Right cardiac atrium (tissue), 5 donors: ENCODE data around the gene NUMB. TPM values are rescaled to one million over a fixed set of nuclear protein-coding genes. Genes with fewer than 3 reads are reported as not detected.
"Not testable (repeated sequence)": the region's sequence is repeated elsewhere in the genome, so short reads cannot be mapped to it uniquely, and the experiment has no call there.

Experiments
- ATAC-seq, 2 donors: fragments of 200-7000 bp; cut with Tn5 transposase; one replicate each; pipeline versions ENCODE4 v1.8.0 to v1.9.1; 2020; ENCODE audit warnings: moderate library complexity in 2 of 2, mild to moderate bottlenecking in 1 of 2
- DNase-seq, 3 donors: peaks; one replicate each; pipeline ENCODE4 v3.0.0-alpha.2; 2020
- H3K27ac ChIP-seq: one replicate; pipeline ENCODE4 v1.5.1; 2013; ENCODE audit warnings: mild to moderate bottlenecking, low read length, control low read depth, moderate library complexity
- H3K27me3 ChIP-seq: one replicate; pipeline ENCODE4 v1.6.1; 2013; ENCODE audit not compliant: control insufficient read depth, insufficient read depth
- H3K4me1 ChIP-seq: one replicate; pipeline ENCODE4 v1.6.1; 2013; ENCODE audit warnings: low read length; ENCODE audit not compliant: control insufficient read depth, insufficient read depth
- H3K4me3 ChIP-seq: one replicate; pipeline ENCODE4 v1.5.1; 2013; ENCODE audit warnings: low read length, control low read depth
- H3K9me3 ChIP-seq: one replicate; pipeline ENCODE4 v1.6.1; 2013; ENCODE audit warnings: low read length; ENCODE audit not compliant: control insufficient read depth
- WGBS: extraction: QIAGEN DNeasy Blood & Tissue Kit; methylation state at CpG from one replicate; pipeline ENCODE4 v1.1.7; 2013; 5-methylcytosine and 5-hydroxymethylcytosine counted together
- intact Hi-C, 4 donors: fragments of 100-400 bp; cut with DNase I; formaldehyde crosslinking; loops; one replicate each; pipeline versions ENCODE4 v1.11.0 to v1.14.0; 2022 to 2023
- polyA plus RNA-seq: library from polyadenylated mRNA; stranded (reverse); fragments of 200-250 nt; gene quantifications from one replicate; pipeline ENCODE4 v1.2.3, GENCODE V29; 2013
- total RNA-seq, 4 donors: library from RNA; stranded (reverse); fragmentation: NEBNext Ultra II Directional; extraction: Animal tissue kit (Norgen Biotek cat#: 25700); gene quantifications; one replicate each; pipeline ENCODE4 v1.2.1, GENCODE V29; 2021
- donor health status: healthy with polysubstance abuse.
- donor health status: DM: no; HTN: yes; CAD: no.
- donor health status: DM: no; HTN: no; CAD: no.
- donor health status: DM: no; HTN: yes; CAD: no; lungs with severe emphysema.
- donor health status: DM: yes; HTN: yes; CAD: no.

NUMB gene
- total and polyA plus RNA-seq, 5 donors: 21.1 to 50.0 (median 41.6) TPM

GRCh38 chr14:73385021-73385420 is 73.3 kb downstream of the NUMB start:
- over 99% methylated on average over 3 of the region's 4 CpGs for WGBS
- intact Hi-C loops, ATAC-seq, H3K27me3 ChIP-seq, H3K27ac ChIP-seq, H3K4me1 ChIP-seq, DNase-seq, H3K9me3 ChIP-seq, H3K4me3 ChIP-seq: not testable (repeated sequence)

GRCh38 chr14:73383356-73383755 is 75.0 kb downstream of the NUMB start:
- 86% methylated on average over 4 of the region's 4 CpGs for WGBS
- no peak overlapping the region for H3K4me3 ChIP-seq
- no peaks in the 10 kb centered on the region for H3K27me3 ChIP-seq
- H3K9me3 ChIP-seq: no peaks in the 10 kb centered on the region
- no peak overlapping the region for H3K27ac ChIP-seq
- DNase-seq: no peak
- ATAC-seq: no peak
- intact Hi-C loops: no loop called here
- no peaks in the 10 kb centered on the region for H3K4me1 ChIP-seq

- Histone ChIP-seq H3K4me1 (no peaks in the 10 kb centered on the region), H3K27me3 (no peaks in the 10 kb centered on the region), H3K27ac (no peak overlapping the region), H3K9me3 (no peaks in the 10 kb centered on the region), H3K4me3 (no peak overlapping the region)
- no peak for ATAC-seq
- WGBS: 95% methylated on average over 2 of the region's 2 CpGs
- no peak for DNase-seq
- intact Hi-C loops: no loop called here
Observed at GRCh38 chr14:73381380-73382013, 76.8 kb downstream of the NUMB start.

GRCh38 chr14:73376585-73376984 is 81.8 kb downstream of the NUMB start:
- ATAC-seq (no peak), DNase-seq (no peak)
- H3K4me3 ChIP-seq: no peak overlapping the region
- H3K27me3 ChIP-seq: no peaks in the 10 kb centered on the region
- intact Hi-C loops: no loop called here
- H3K9me3 ChIP-seq: no peaks in the 10 kb centered on the region
- H3K4me1 ChIP-seq: no peaks in the 10 kb centered on the region
- H3K27ac ChIP-seq: no peak overlapping the region

- DNase-seq (no peak), ATAC-seq (no peak)
- no peaks in the 10 kb centered on the region for H3K4me1 ChIP-seq
- H3K4me3 ChIP-seq: no peak overlapping the region
- no peak overlapping the region for H3K27ac ChIP-seq
- H3K9me3 ChIP-seq: no peaks in the 10 kb centered on the region
- no peaks in the 10 kb centered on the region for H3K27me3 ChIP-seq
- WGBS: 68% methylated on average over 1 of the region's 1 CpG
- intact Hi-C loops: no loop called here
Observed at GRCh38 chr14:73375861-73376260, 82.5 kb downstream of the NUMB start.

- Histone ChIP-seq H3K4me3 (no peak overlapping the region), H3K9me3 (no peaks in the 10 kb centered on the region), H3K27ac (no peak overlapping the region), H3K27me3 (no peaks in the 10 kb centered on the region), H3K4me1 (no peaks in the 10 kb centered on the region)
- intact Hi-C loops: no loop called here
- WGBS: 100% methylated on average over 1 of the region's 1 CpG
- DNase-seq (no peak), ATAC-seq (no peak)
Observed at GRCh38 chr14:73374218-73374617, 84.1 kb downstream of the NUMB start.

- intact Hi-C loops: no loop called here
- no peak overlapping the region for H3K27ac ChIP-seq
Observed at GRCh38 chr14:73372529-73372928, 85.8 kb downstream of the NUMB start.

GRCh38 chr14:73370561-73370960 is 87.8 kb downstream of the NUMB start:
- intact Hi-C loops: no loop called here
- DNase-seq: no peak
- ATAC-seq: no peak
- Histone ChIP-seq H3K4me1 (no peaks in the 10 kb centered on the region), H3K9me3 (no peaks in the 10 kb centered on the region), H3K27me3 (no peaks in the 10 kb centered on the region), H3K27ac (no peak overlapping the region), H3K4me3 (no peak overlapping the region)
- WGBS: 98% methylated on average over 5 of the region's 5 CpGs

More at GRCh38 chr14:73372529-73372928, 85.8 kb downstream of the NUMB start:
- no peak overlapping the region for H3K4me3 ChIP-seq
- H3K9me3 ChIP-seq: no peaks in the 10 kb centered on the region
- ATAC-seq (no peak), DNase-seq (no peak)
- H3K4me1 ChIP-seq: no peaks in the 10 kb centered on the region
- no peaks in the 10 kb centered on the region for H3K27me3 ChIP-seq

- ATAC-seq: no peak
- intact Hi-C loops: no loop called here
- H3K27me3 ChIP-seq: no peaks in the 10 kb centered on the region
Observed at GRCh38 chr14:73369428-73369827, 88.9 kb downstream of the NUMB start.

GRCh38 chr14:73368616-73369015 is 89.7 kb downstream of the NUMB start:
- DNase-seq (no peak), ATAC-seq (no peak)
- Histone ChIP-seq H3K27ac (no peak overlapping the region), H3K4me3 (no peak overlapping the region), H3K27me3 (no peaks in the 10 kb centered on the region), H3K4me1 (no peaks in the 10 kb centered on the region), H3K9me3 (no peaks in the 10 kb centered on the region)
- intact Hi-C loops: no loop called here

More at GRCh38 chr14:73369428-73369827, 88.9 kb downstream of the NUMB start:
- Histone ChIP-seq H3K9me3 (no peaks in the 10 kb centered on the region), H3K4me3 (no peak overlapping the region), H3K4me1 (no peaks in the 10 kb centered on the region), H3K27ac (no peak overlapping the region)
- DNase-seq: no peak

GRCh38 chr14:73365727-73366126 is 92.6 kb downstream of the NUMB start:
- no peak overlapping the region for H3K27ac ChIP-seq
- ATAC-seq (no peak), DNase-seq (no peak)
- no peak overlapping the region for H3K4me3 ChIP-seq
- no peaks in the 10 kb centered on the region for H3K4me1 ChIP-seq
- 59% methylated on average over 1 of the region's 1 CpG for WGBS
- intact Hi-C loops: no loop called here
- no peaks in the 10 kb centered on the region for H3K9me3 ChIP-seq
- no peaks in the 10 kb centered on the region for H3K27me3 ChIP-seq

- intact Hi-C loops: no loop called here
- Histone ChIP-seq H3K4me1 (no peaks in the 10 kb centered on the region), H3K27me3 (no peaks in the 10 kb centered on the region), H3K27ac (no peak overlapping the region), H3K4me3 (no peak overlapping the region), H3K9me3 (no peaks in the 10 kb centered on the region)
- WGBS: 97% methylated on average over 2 of the region's 2 CpGs
- ATAC-seq (no peak), DNase-seq (no peak)
Observed at GRCh38 chr14:73364559-73364958, 93.8 kb downstream of the NUMB start.
